ENCODE measurements around the gene HIVEP3.

HIVEP3 gene

GRCh38 chr1:41619511-41620364, 299.0 kb downstream of the HIVEP3 start:
- peaks cover 40% of the 10 kb centered on the region for H3K36me3 Mint-ChIP-seq (ENCODE audit: low read depth)
- peaks cover 54% of the 10 kb centered on the region for H3K4me1 Mint-ChIP-seq (ENCODE audit: low read depth)
- intact Hi-C loops (cut with micrococcal nuclease): no loop called here
- no peak overlapping the region for H3K4me3 Mint-ChIP-seq
- no peaks in the 10 kb centered on the region for H3K27me3 Mint-ChIP-seq
- no peaks in the 10 kb centered on the region for H3K9me3 Mint-ChIP-seq
- H3K27ac Mint-ChIP-seq: no peak overlapping the region

- no peak overlapping the region for H3K27ac Mint-ChIP-seq
- peaks cover 38% of the 10 kb centered on the region for H3K36me3 Mint-ChIP-seq (ENCODE audit: low read depth)
- H3K9me3 Mint-ChIP-seq: no peaks in the 10 kb centered on the region
- H3K4me3 Mint-ChIP-seq: no peak overlapping the region
- H3K27me3 Mint-ChIP-seq: no peaks in the 10 kb centered on the region
- peaks cover 58% of the 10 kb centered on the region for H3K4me1 Mint-ChIP-seq (ENCODE audit: low read depth)
- intact Hi-C loops (cut with micrococcal nuclease): no loop called here
Measured at GRCh38 chr1:41618871-41619270, 299.9 kb downstream of the HIVEP3 start.

GRCh38 chr1:41618066-41618825, 300.5 kb downstream of the HIVEP3 start:
- H3K27ac Mint-ChIP-seq: no peak overlapping the region
- H3K27me3 Mint-ChIP-seq: no peaks in the 10 kb centered on the region
- H3K4me1 Mint-ChIP-seq (ENCODE audit: low read depth): peaks cover 57% of the 10 kb centered on the region
- H3K4me3 Mint-ChIP-seq: no peak overlapping the region
- H3K9me3 Mint-ChIP-seq: no peaks in the 10 kb centered on the region
- H3K36me3 Mint-ChIP-seq (ENCODE audit: low read depth): peaks cover 37% of the 10 kb centered on the region
- intact Hi-C loops (cut with micrococcal nuclease): no loop called here

DNA sequence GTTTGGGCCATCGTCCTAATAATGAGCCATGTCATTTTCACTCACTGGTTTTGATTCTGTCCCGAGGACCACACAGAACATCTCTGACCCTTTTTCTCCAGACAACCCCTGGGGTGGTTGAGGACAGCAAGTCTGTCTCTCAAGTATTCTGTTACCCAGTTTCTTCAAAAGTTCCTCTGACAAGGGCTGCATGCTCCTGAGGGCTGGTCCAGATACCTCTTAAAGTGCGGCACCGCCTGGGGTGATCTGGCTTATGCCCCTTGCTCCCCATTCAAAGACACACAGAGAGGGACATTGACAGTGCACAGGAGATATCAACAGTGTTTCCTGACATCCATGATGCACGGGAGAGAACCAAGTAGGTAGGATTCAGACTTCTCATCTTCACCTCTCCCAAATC, 301.4 kb downstream of the HIVEP3 start:
- Mint-ChIP-seq H3K4me1 (ENCODE audit: low read depth) (peaks cover 49% of the 10 kb centered on the region), H3K27ac (no peak overlapping the region), H3K36me3 (ENCODE audit: low read depth) (peaks cover 37% of the 10 kb centered on the region), H3K9me3 (no peaks in the 10 kb centered on the region), H3K4me3 (no peak overlapping the region), H3K27me3 (no peaks in the 10 kb centered on the region)
- intact Hi-C loops (cut with micrococcal nuclease): no loop called here

- Mint-ChIP-seq H3K4me1 (ENCODE audit: low read depth) (peaks cover 50% of the 10 kb centered on the region), H3K27ac (no peak overlapping the region), H3K4me3 (no peak overlapping the region), H3K9me3 (no peaks in the 10 kb centered on the region), H3K36me3 (ENCODE audit: low read depth) (peaks cover 32% of the 10 kb centered on the region), H3K27me3 (peaks cover 2% of the 10 kb centered on the region)
- intact Hi-C loops (cut with micrococcal nuclease): no loop called here
Measured at GRCh38 chr1:41616563-41616962, 302.2 kb downstream of the HIVEP3 start.

- Mint-ChIP-seq H3K27me3 (peaks cover 2% of the 10 kb centered on the region), H3K4me3 (no peak overlapping the region), H3K4me1 (ENCODE audit: low read depth) (peaks cover 55% of the 10 kb centered on the region), H3K27ac (no peak overlapping the region), H3K9me3 (no peaks in the 10 kb centered on the region), H3K36me3 (ENCODE audit: low read depth) (peaks cover 27% of the 10 kb centered on the region)
- intact Hi-C loops (cut with micrococcal nuclease): no loop called here
Measured at GRCh38 chr1:41615981-41616380, 302.7 kb downstream of the HIVEP3 start.

- peaks cover 2% of the 10 kb centered on the region for H3K27me3 Mint-ChIP-seq
- H3K36me3 Mint-ChIP-seq (ENCODE audit: low read depth): peaks cover 21% of the 10 kb centered on the region
- H3K27ac Mint-ChIP-seq: no peak overlapping the region
- H3K4me1 Mint-ChIP-seq (ENCODE audit: low read depth): peaks cover 54% of the 10 kb centered on the region
- H3K9me3 Mint-ChIP-seq: no peaks in the 10 kb centered on the region
- intact Hi-C loops (cut with micrococcal nuclease): no loop called here
- H3K4me3 Mint-ChIP-seq: no peak overlapping the region
Measured at GRCh38 chr1:41615316-41615715, 303.4 kb downstream of the HIVEP3 start.

- peaks cover 2% of the 10 kb centered on the region for H3K27me3 Mint-ChIP-seq
- no peaks in the 10 kb centered on the region for H3K9me3 Mint-ChIP-seq
- H3K4me1 Mint-ChIP-seq (ENCODE audit: low read depth): peaks cover 53% of the 10 kb centered on the region
- no peak overlapping the region for H3K27ac Mint-ChIP-seq
- intact Hi-C loops (cut with micrococcal nuclease): no loop called here
- H3K36me3 Mint-ChIP-seq (ENCODE audit: low read depth): peaks cover 24% of the 10 kb centered on the region
- no peak overlapping the region for H3K4me3 Mint-ChIP-seq
Measured at GRCh38 chr1:41614818-41615217, 303.9 kb downstream of the HIVEP3 start.

DNA sequence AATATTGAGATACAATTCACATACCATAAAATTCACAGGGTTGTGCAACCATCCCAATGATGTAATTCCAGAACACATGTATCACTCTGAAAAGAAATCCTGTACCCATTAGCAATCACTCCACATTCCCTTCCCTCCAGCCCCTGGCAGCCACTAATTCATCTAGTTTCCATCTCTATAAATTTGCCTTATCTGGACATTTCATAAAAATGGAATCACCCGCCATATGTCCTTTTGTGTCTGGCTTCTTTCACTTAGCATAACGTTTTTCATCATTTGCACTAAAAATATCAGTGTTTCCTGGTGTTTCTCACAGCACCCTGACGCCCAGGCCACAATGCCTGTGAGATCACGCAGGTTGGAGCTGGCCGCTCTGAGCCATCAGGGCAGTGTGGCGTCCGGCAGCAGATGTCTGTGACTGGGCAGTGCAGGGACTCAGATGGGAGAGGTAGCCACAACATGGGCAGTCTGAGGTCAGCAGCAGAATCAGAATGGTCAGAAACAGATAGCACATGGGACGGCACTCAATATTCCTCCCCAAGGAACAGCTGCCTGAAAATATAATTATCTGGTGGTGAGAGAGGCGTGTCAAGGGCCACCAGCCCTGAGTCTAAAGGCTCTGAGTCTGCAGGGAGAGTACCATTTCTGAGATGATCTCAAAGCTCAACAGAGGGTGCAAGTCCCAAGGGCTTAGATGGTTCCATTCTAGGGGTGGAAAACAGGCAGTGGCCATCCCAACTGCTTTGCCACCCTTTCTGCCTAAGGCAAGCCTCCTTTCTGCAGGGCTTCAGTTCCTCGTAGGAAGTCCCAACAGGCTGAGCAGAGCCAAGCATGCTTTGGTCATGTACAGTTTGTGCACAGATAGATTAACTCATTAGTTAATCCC, 304.8 kb downstream of the HIVEP3 start:
- H3K4me1 Mint-ChIP-seq (ENCODE audit: low read depth): peaks cover 46% of the 10 kb centered on the region
- H3K4me3 Mint-ChIP-seq: no peak overlapping the region
- H3K36me3 Mint-ChIP-seq (ENCODE audit: low read depth): peaks cover 17% of the 10 kb centered on the region
- intact Hi-C loops (cut with micrococcal nuclease): no loop called here
- H3K27ac Mint-ChIP-seq: no peak overlapping the region
- H3K27me3 Mint-ChIP-seq: peaks cover 3% of the 10 kb centered on the region
- H3K9me3 Mint-ChIP-seq: no peaks in the 10 kb centered on the region

- intact Hi-C loops (cut with micrococcal nuclease): no loop called here
- H3K9me3 Mint-ChIP-seq: no peaks in the 10 kb centered on the region
- peaks cover 3% of the 10 kb centered on the region for H3K27me3 Mint-ChIP-seq
- H3K36me3 Mint-ChIP-seq (ENCODE audit: low read depth): peaks cover 15% of the 10 kb centered on the region
- H3K4me1 Mint-ChIP-seq (ENCODE audit: low read depth): peaks cover 42% of the 10 kb centered on the region
- no peak overlapping the region for H3K4me3 Mint-ChIP-seq
- H3K27ac Mint-ChIP-seq: no peak overlapping the region
Measured at GRCh38 chr1:41612953-41613352, 305.8 kb downstream of the HIVEP3 start.

DNA sequence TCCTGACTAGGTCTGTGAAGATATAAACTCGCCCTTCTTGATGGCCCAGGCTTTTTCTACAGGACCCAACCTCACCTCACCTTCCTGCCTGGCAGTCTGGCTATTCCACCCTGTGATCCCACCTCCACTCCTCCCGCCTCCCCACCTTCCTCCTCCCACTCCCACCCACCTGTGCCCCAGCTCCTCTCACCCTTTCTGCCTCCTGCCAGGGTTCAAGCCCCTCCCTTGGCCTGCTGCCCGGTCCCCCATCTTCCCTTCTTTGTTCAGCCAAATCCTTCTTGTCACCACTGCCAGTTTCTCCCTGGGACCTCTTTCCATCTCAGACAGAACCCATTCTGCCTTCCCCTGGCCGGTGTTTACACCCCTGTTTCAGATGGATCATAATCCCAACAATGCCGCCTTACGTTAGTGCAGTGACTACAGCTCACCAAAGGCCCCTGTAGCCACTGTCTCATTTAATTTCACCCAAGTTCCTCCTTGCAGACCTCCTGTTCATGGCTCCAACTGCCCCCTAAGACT, 306.7 kb downstream of the HIVEP3 start:
- peaks cover 40% of the 10 kb centered on the region for H3K4me1 Mint-ChIP-seq (ENCODE audit: low read depth)
- intact Hi-C loops (cut with micrococcal nuclease): no loop called here
- no peak overlapping the region for H3K4me3 Mint-ChIP-seq
- H3K27ac Mint-ChIP-seq: no peak overlapping the region
- H3K36me3 Mint-ChIP-seq (ENCODE audit: low read depth): peaks cover 20% of the 10 kb centered on the region
- H3K27me3 Mint-ChIP-seq: peaks cover 3% of the 10 kb centered on the region
- H3K9me3 Mint-ChIP-seq: no peaks in the 10 kb centered on the region

DNA sequence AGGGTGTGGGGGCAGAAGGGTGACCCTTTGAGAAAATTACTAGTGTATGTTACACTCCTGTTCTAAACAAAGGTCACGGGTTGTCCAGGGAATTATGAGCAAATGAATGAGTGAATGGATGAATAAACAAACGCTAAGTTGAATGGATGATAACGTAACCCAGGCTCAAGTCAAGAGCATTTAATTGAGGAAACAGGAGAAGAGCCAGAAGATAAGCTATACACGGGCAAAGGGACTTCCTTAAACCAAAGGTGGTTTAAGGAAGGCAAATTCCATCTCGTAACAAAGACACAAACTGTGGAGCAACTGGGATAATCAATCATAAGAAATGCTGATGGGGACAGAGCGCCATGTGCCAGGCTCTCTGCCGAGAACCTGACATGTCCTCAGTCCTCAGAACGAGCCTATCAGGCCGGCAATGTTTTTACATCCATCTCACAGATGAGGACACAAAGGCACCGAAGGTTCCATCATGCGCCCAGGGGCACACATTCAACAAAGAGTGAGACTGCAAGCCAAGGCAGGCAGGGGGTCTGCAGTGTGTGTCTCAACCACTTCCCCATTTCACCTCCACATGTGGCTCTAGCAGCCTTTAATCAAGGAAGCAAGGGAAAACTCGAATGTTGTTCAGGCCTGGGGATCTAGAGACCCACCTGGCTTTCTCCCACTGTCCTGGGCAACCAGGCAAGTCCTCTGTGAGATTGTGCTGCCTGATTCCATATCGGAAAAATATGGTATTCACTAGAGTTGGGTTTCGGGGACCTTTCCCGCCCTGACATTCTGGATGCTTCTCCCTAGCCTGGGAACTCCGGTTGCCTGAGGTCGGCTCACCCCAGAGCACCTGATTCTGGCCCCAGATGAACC, 307.4 kb downstream of the HIVEP3 start:
- Mint-ChIP-seq H3K4me3 (no peak overlapping the region), H3K36me3 (ENCODE audit: low read depth) (peaks cover 20% of the 10 kb centered on the region), H3K9me3 (no peaks in the 10 kb centered on the region), H3K4me1 (ENCODE audit: low read depth) (peaks cover 40% of the 10 kb centered on the region), H3K27me3 (peaks cover 3% of the 10 kb centered on the region), H3K27ac (no peak overlapping the region)
- intact Hi-C loops (cut with micrococcal nuclease): no loop called here

DNA sequence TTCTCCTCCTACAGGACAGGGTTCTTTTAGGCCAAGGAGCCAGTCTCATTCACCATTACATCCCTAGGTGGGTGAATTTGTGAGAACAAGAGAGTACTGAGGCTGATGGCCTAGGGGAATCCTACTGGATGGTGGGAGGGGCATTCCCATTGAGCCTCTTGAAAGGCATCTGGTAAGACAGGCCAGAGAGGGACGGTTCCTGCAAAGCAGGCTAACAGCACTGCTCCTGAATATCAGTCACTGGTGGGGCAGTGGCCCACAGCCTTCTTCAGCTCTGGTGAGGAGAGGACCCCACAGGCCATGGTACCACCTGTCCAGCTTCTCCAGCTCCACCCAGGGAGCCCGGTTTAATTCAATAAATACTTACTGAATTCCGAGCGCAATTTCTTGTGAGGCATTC, 308.4 kb downstream of the HIVEP3 start:
- Mint-ChIP-seq H3K36me3 (ENCODE audit: low read depth) (peaks cover 20% of the 10 kb centered on the region), H3K27ac (no peak overlapping the region), H3K27me3 (peaks cover 3% of the 10 kb centered on the region), H3K4me1 (ENCODE audit: low read depth) (peaks cover 40% of the 10 kb centered on the region), H3K9me3 (no peaks in the 10 kb centered on the region), H3K4me3 (no peak overlapping the region)
- intact Hi-C loops (cut with micrococcal nuclease): no loop called here
